OCI-LY7 (cell line): ENCODE results near the gene RNF167.

Experiments used
- EZH2phosphoT487 ChIP-seq: fragments of 200-600 bp; sonication (generic); IDR thresholded peaks from 2 replicates; pipeline ENCODE4 v1.6.1; 2018; ENCODE audit warnings: low read depth, borderline replicate concordance, mild to moderate bottlenecking, mixed run types, antibody characterized with exemption, low read length, moderate library complexity, mixed read lengths
- TF ChIP-seq, protein P1 (sequence below): fragments of 200-600 bp; sonication (generic); conservative IDR thresholded peaks from 2 replicates; pipeline ENCODE4 v1.5.1; 2014; ENCODE audit warnings: mild to moderate bottlenecking, antibody characterized with exemption, low read length, moderate library complexity, mixed read lengths

DNA sequence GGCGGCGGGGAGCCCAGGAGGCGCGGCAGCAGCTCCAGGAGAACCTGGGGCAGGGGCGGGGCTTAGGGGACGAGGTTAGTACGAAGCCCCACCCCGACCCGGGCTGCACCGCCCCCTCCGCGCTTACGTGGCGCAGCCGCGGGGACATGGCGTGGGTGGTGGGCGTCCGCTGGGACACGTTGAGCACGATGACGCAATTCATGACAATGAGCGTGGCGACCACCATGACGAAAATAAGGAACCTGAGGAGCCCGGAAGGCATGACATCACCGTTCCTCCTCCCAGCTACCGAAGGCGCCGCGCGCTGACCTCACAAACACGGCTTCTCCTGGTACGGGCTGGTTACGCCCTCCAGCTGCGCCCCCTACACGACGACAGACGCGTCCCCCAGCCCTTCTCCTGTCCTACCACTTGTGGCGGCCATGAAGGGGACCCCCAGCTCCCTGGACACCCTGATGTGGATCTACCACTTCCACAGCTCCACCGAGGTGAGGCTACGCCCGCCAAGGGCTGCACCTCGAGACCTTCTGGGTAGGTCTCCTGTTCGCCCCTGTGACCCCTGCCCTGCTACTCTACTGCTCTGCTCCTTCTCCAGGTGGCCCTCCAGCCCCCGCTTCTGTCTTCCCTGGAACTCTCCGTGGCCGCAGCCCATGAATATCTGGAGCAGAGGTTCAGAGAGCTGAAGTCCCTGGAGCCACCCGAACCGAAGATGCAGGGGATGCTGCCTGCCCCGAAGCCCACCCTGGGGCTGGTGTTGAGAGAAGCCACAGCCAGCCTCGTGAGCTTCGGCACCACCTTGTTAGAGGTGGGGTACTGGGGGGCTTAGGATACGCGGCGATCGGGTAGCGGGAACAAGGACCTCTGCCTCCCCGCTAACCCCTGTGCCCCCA lies 40.5 kb upstream of the RNF167 start, which contains the start of gene C17orf107:
- TF ChIP-seq, protein P1, sequence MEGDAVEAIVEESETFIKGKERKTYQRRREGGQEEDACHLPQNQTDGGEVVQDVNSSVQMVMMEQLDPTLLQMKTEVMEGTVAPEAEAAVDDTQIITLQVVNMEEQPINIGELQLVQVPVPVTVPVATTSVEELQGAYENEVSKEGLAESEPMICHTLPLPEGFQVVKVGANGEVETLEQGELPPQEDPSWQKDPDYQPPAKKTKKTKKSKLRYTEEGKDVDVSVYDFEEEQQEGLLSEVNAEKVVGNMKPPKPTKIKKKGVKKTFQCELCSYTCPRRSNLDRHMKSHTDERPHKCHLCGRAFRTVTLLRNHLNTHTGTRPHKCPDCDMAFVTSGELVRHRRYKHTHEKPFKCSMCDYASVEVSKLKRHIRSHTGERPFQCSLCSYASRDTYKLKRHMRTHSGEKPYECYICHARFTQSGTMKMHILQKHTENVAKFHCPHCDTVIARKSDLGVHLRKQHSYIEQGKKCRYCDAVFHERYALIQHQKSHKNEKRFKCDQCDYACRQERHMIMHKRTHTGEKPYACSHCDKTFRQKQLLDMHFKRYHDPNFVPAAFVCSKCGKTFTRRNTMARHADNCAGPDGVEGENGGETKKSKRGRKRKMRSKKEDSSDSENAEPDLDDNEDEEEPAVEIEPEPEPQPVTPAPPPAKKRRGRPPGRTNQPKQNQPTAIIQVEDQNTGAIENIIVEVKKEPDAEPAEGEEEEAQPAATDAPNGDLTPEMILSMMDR, result no peak
- TF ChIP-seq EZH2phosphoT487, result no peak
